Fibroblast of villous mesenchyme (primary cell): ENCODE measurements around the gene NEDD8. TPM values are rescaled to one million over a fixed set of nuclear protein-coding genes. Genes with fewer than 3 reads are reported as not detected.

Experiments used
- DNase-seq: peaks from one replicate; pipeline ENCODE4 v3.0.0-alpha.2; 2010; ENCODE audit warnings: low read depth
- H3K4me3 ChIP-seq: 2 replicates; pipeline ENCODE4 v1.5.1; 2011; ENCODE audit warnings: low read depth, mild to moderate bottlenecking, low read length
- total RNA-seq: library from RNA; depleted of rRNA; stranded (reverse); fragments of >200 nt; gene quantifications from 2 replicates; pipeline ENCODE4 v1.2.3, GENCODE V29; 2012
- TF ChIP-seq, protein P1 (sequence below): IDR thresholded peaks from 2 replicates; pipeline ENCODE4 v1.5.1; 2012; ENCODE audit warnings: low read depth, mild to moderate bottlenecking, low read length; ENCODE audit not compliant: insufficient read depth

NEDD8 gene
- total RNA-seq, 1 donor, result 128 TPM

DNA sequence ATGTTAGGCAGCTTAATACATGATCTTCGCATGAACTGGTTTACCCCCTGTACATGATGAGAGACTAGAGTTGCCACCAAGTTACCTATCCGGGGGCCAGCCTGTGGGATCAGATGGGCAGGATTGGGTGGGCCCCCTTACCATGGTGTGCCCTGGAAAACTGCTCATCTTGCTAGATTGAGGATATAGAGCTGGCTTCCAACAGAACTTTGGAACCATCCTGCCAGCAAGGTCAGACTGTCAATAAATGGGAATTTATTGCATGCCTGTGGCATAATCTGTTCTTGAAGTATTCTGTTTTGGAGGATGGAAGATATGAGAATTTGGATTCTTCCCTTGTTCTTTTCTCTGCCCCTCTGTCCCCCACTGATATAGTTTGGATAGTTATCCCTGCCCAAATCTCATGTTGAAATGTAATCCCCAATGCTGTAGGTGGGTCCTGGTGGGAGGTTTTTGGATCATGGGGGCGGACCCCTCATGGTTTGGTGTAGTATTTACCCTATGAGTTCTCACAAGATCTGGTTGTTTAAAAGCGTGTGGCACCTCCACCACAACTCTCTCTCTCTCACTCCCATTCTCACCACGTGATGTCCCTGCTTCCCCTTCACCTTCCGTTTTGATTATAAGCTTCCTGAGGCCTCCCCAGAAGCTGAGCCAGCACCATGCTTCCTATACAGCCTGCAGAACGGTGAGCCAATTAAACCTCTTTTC is 33.2 kb downstream of the NEDD8 start:
- H3K4me3 ChIP-seq, result no peak overlapping the region
- DNase-seq, result no peak
- TF ChIP-seq, protein P1, sequence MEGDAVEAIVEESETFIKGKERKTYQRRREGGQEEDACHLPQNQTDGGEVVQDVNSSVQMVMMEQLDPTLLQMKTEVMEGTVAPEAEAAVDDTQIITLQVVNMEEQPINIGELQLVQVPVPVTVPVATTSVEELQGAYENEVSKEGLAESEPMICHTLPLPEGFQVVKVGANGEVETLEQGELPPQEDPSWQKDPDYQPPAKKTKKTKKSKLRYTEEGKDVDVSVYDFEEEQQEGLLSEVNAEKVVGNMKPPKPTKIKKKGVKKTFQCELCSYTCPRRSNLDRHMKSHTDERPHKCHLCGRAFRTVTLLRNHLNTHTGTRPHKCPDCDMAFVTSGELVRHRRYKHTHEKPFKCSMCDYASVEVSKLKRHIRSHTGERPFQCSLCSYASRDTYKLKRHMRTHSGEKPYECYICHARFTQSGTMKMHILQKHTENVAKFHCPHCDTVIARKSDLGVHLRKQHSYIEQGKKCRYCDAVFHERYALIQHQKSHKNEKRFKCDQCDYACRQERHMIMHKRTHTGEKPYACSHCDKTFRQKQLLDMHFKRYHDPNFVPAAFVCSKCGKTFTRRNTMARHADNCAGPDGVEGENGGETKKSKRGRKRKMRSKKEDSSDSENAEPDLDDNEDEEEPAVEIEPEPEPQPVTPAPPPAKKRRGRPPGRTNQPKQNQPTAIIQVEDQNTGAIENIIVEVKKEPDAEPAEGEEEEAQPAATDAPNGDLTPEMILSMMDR, result no peak

DNA sequence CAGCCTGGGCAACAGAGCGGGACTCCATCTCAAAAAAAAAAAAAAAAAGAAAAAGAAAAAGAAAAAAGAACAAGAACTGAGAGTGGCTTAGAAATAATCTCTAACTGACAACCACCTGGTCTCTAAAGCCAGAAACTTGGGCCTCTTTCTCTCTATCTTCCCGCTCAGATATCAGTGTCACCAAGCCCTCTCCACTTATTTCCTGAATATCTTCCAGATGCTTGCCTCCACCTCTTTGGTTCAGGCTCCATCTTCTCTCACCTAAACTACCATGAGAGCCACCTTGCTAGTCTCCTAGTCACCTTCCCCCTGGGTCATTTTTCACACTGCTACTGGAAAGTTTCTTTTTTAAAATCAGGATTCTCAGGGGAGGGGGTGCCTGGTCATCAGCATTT is 35.1 kb downstream of the NEDD8 start:
- DNase-seq, result no peak
- H3K4me3 ChIP-seq, result peak overlapping the region; percentile 12
- TF ChIP-seq, protein P1, result no peak

DNA sequence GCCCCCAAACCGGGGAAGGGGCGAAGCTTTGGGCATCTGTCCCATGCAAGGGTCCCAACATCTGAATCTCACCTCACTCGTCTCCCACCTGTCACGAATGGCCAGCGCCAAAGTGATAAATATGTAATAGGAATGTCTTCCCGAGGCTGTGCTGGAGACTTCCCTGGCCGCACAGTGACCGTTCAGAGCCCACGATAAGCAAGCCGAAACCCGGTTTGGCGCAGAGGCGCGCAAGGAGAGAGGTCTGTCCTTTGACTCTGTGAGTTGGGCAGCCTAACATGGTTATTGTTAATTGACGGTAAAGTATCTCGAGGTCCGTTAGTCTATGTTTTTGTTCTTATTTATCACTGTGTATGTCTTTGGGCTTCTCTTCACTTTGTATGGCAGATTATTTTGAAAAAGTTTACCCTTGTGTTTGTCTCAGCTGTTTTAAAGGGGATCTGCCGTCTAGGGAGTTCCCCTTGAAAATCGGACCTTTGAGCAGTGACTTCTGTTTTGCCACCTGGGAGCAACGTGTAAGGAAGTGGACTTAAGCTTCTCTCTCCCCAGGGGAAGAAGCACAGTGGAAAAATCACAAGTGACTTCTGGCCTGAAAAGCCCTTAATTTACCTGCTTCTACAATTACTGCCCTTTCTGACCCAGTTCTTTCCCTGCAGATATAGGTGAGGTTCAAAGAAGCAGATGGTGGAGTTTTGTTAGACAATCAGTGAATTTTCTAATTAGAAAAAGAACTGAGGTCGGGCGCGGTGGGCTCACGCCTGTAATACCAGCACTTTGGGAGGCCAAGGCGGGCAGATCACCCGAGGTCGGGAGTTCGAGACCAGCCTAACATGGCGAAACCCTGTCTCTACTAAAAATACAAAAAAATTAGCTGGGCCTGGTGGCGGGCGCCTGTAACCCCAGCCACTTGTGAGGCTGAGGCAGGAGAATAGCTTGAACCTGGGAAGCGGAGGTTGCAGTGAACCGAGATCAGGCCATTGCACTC is 35.8 kb downstream of the NEDD8 start:
- DNase-seq, result peak; percentile 39
- TF ChIP-seq, protein P1, result no peak
- peak overlapping the region; percentile 84 for H3K4me3 ChIP-seq

DNA sequence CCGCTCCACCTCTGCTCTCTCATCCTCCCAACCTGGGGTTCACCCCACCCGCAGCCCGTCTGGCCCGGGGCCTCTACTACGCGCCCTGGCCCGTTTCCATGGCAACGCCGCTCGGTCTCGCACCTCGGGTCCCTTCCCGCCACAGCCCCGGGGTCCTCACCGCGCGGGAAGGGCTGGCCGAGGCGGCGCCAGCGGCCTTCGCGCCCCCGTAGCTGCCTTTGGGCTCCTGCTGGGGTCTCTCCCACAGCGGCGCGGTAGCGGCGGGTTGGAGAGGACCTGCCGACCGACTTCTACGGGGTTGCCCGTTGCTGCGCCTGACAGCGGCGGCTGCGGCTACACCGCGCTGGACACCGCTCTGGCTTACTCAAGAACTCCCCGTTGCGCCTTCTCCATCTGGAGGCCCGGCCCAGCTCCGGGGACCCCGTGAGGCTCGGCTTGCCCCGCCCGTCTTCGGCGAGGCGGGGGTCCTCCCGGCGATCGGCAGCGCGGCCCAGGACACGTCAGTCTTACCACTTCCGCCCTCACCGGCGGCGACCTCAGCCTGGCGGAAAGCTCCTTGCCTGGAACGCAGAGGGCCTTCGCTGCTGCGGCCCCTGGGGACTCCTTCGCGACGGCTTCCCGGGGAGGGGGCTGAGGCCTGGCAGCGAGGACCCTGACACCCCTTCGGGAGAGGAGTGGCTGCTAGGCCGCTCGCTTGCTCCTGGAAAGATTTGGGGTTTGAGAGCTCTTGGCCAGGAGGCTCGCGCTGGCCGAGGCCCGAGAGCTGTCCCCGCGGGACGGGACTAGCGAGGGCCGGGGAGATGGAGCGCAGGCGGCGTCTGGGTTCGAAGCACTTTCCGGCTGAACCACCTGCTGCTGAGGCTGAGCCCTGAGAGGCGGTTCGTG is 36.7 kb downstream of the NEDD8 start, which contains the start of gene TM9SF1:
TM9SF1 (minus strand) TSS at position 256 of the 885 bp plus-strand sequence. CDS start 422 bp downstream, outside the sequence.
- TF ChIP-seq, protein P1, result no peak
- peak; percentile 91 for DNase-seq
- peak within 1 kb of the TSS; percentile 84 for H3K4me3 ChIP-seq

DNA sequence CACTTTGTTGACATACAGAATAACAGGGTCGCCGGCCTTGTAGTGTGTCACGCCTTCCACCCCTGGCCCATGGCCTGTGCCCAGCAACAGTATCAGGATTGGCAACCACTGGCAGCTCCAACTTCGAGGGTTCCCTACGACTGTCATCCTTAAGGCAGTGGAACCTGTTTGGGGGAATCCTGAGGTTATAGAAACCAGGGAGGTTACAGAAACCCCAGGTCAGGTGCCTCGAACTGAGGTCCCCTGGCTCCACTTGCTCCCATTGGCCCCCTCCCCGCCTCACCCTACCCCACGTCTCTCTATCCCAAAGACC is 37.3 kb downstream of the NEDD8 start:
- peak overlapping the region; percentile 84 for H3K4me3 ChIP-seq

More for the DNA sequence above, 37.3 kb downstream of the NEDD8 start:
- DNase-seq, result no peak
- TF ChIP-seq, protein P1, result no peak
